ENCODE measurements around the gene SERPINA1. TPM values are rescaled to one million over a fixed set of nuclear protein-coding genes. Genes with fewer than 3 reads are reported as not detected.

Gene SERPINA1
- total RNA-seq, 1 experiment from 2014 or later, result not detected

GRCh38 chr14:94398182-94398479 lies 9.7 kb upstream of the SERPINA1 start:
- no peaks in the 10 kb centered on the region for H3K27me3 ChIP-seq (replicated peaks; ENCODE audit: insufficient read depth, low read depth, low read length, poor library complexity)

GRCh38 chr14:94397289-94398181 lies 9.1 kb upstream of the SERPINA1 start:
- no peak for TF ChIP-seq CTCF (conservative IDR thresholded peaks at IDR 0.05; ENCODE audit: low read depth, low read length)
- TF ChIP-seq EZH2 (IDR thresholded peaks at IDR 0.05; ENCODE audit: borderline replicate concordance, low read depth, low read length, poor library complexity, severe bottlenecking), result no peak
- ChIA-PET POLR2A (ENCODE audit: low non-redundant PET) (no interaction called here), CTCF (no interaction called here)
- Histone ChIP-seq H3K9me3 (ENCODE audit: low read depth, low read length, poor library complexity, severe bottlenecking) (no peaks in the 10 kb centered on the region), H3K4me1 (ENCODE audit: insufficient read depth, low read length, poor library complexity, severe bottlenecking) (peaks cover 7% of the 10 kb centered on the region), H3K27ac (ENCODE audit: low read depth, low read length, poor library complexity, severe bottlenecking) (no peak overlapping the region), H3K4me3 (ENCODE audit: low read depth, low read length, poor library complexity, severe bottlenecking) (no peak overlapping the region), H3K36me3 (ENCODE audit: insufficient read depth, low read length, poor library complexity, severe bottlenecking) (no peaks in the 10 kb centered on the region), H3K27me3 (replicated peaks; ENCODE audit: insufficient read depth, low read depth, low read length, poor library complexity) (no peaks in the 10 kb centered on the region)
- no TSS peak for BruUV-seq (replicated peaks)
- intact Hi-C loops (cut with micrococcal nuclease; ENCODE audit: unreplicated experiment), result no loop called here
- DNase-seq (ENCODE audit: low spot score), result no peak

More at GRCh38 chr14:94398182-94398479, 9.7 kb upstream of the SERPINA1 start:
- H3K36me3 ChIP-seq (ENCODE audit: insufficient read depth, low read length, poor library complexity, severe bottlenecking), result no peaks in the 10 kb centered on the region
- ChIA-PET POLR2A (ENCODE audit: low non-redundant PET) (no interaction called here), CTCF (no interaction called here)
- intact Hi-C loops (cut with micrococcal nuclease; ENCODE audit: unreplicated experiment), result no loop called here
- BruUV-seq (replicated peaks), result no TSS peak
- H3K4me3 ChIP-seq (ENCODE audit: low read depth, low read length, poor library complexity, severe bottlenecking), result no peak overlapping the region
- peaks cover 7% of the 10 kb centered on the region for H3K4me1 ChIP-seq (ENCODE audit: insufficient read depth, low read length, poor library complexity, severe bottlenecking)
- no peaks in the 10 kb centered on the region for H3K9me3 ChIP-seq (ENCODE audit: low read depth, low read length, poor library complexity, severe bottlenecking)
- TF ChIP-seq CTCF (conservative IDR thresholded peaks at IDR 0.05; ENCODE audit: low read depth, low read length) (no peak), EZH2 (IDR thresholded peaks at IDR 0.05; ENCODE audit: borderline replicate concordance, low read depth, low read length, poor library complexity, severe bottlenecking) (no peak)
- H3K27ac ChIP-seq (ENCODE audit: low read depth, low read length, poor library complexity, severe bottlenecking), result no peak overlapping the region
- DNase-seq (ENCODE audit: low spot score), result no peak

GRCh38 chr14:94396628-94397225 lies 8.3 kb upstream of the SERPINA1 start:
- ChIA-PET CTCF (no interaction called here), POLR2A (ENCODE audit: low non-redundant PET) (no interaction called here)
- Histone ChIP-seq H3K27me3 (replicated peaks; ENCODE audit: insufficient read depth, low read depth, low read length, poor library complexity) (no peaks in the 10 kb centered on the region), H3K4me1 (ENCODE audit: insufficient read depth, low read length, poor library complexity, severe bottlenecking) (peaks cover 7% of the 10 kb centered on the region), H3K4me3 (ENCODE audit: low read depth, low read length, poor library complexity, severe bottlenecking) (no peak overlapping the region), H3K27ac (ENCODE audit: low read depth, low read length, poor library complexity, severe bottlenecking) (no peak overlapping the region), H3K9me3 (ENCODE audit: low read depth, low read length, poor library complexity, severe bottlenecking) (no peaks in the 10 kb centered on the region), H3K36me3 (ENCODE audit: insufficient read depth, low read length, poor library complexity, severe bottlenecking) (no peaks in the 10 kb centered on the region)
- BruUV-seq (replicated peaks), result no TSS peak
- intact Hi-C loops (cut with micrococcal nuclease; ENCODE audit: unreplicated experiment), result no loop called here
- TF ChIP-seq CTCF (conservative IDR thresholded peaks at IDR 0.05; ENCODE audit: low read depth, low read length), result no peak
- TF ChIP-seq EZH2 (IDR thresholded peaks at IDR 0.05; ENCODE audit: borderline replicate concordance, low read depth, low read length, poor library complexity, severe bottlenecking), result no peak
- DNase-seq (ENCODE audit: low spot score), result no peak
